Body of pancreas (tissue), 4 donors: ENCODE measurements around the gene SPATA25. TPM values are rescaled to one million over a fixed set of nuclear protein-coding genes. Genes with fewer than 3 reads are reported as not detected.

Experiments
- ATAC-seq: fragments of 150-250 bp; one replicate; pipeline ENCODE4 v1.9.1; 2016
- DNase-seq, 4 donors: peaks; one replicate each; pipeline ENCODE4 v3.0.0-alpha.2; 2019
- H3K27ac ChIP-seq, 4 donors: fragments of 200-600 bp; sonication (generic); 1 replicate in 3 of 4; 2 replicates in 1 of 4; pipeline versions ENCODE4 v1.5.1 to v1.6.1; 2016 to 2019; ENCODE audit warnings: mild to moderate bottlenecking in 1 of 4, mixed read lengths in 1 of 4, moderate library complexity in 1 of 4
- H3K27me3 ChIP-seq, 2 donors: fragments of 200-600 bp; sonication (generic); one replicate each; pipeline ENCODE4 v1.6.0; 2016; ENCODE audit warnings: mild to moderate bottlenecking in 1 of 2
- H3K36me3 ChIP-seq, 2 donors: fragments of 200-600 bp; sonication (generic); replicated peaks in 1 of 2; 2 replicates each; pipeline ENCODE4 v1.5.1; 2016; ENCODE audit warnings: low read depth in 2 of 2; ENCODE audit not compliant: insufficient read depth in 1 of 2
- H3K4me1 ChIP-seq: fragments of 200-600 bp; sonication (generic); one replicate; pipeline ENCODE4 v1.6.0; 2016
- H3K4me3 ChIP-seq, 2 donors: fragments of 200-600 bp; sonication (generic); 1 replicate in 1 of 2; 2 replicates in 1 of 2; pipeline ENCODE4 v1.5.1; 2016 to 2019
- H3K9me3 ChIP-seq, 3 donors: fragments of 200-600 bp; sonication (generic); 1 replicate in 2 of 3; 2 replicates in 1 of 3; pipeline ENCODE4 v1.5.1; 2016
- CTCF ChIP-seq, 7 experiments: fragments of 450-650 bp in 4 of 7; fragments of 200-600 bp in 3 of 7; sonication (generic) in 3 of 7; IDR thresholded peaks; one replicate each; pipeline ENCODE4 v1.5.1; 2016 to 2019; ENCODE audit warnings: antibody characterized with exemption in 7 of 7
- POLR2A ChIP-seq, 3 donors: fragments of 450-650 bp; IDR thresholded peaks; one replicate each; pipeline ENCODE4 v1.6.1; 2016; ENCODE audit warnings: antibody characterized with exemption in 3 of 3, mild to moderate bottlenecking in 2 of 3
- WGBS, 2 donors: methylation state at CpG; one replicate each; pipeline ENCODE4 v1.1.5; 2017; 5-methylcytosine and 5-hydroxymethylcytosine counted together
- intact Hi-C: fragments of 100-400 bp; cut with DNase I; formaldehyde crosslinking; loops from one replicate; pipeline ENCODE4 v1.15.1; 2023
- total RNA-seq, 2 donors: library from RNA; depleted of rRNA; stranded (reverse); fragments of >200 nt; gene quantifications; one replicate each; pipeline ENCODE4 v1.1.0, GENCODE V29; 2016

Gene SPATA25
- total RNA-seq, 2 donors from 2014 or later: 1.3 to 2.6 TPM

GRCh38 chr20:45836841-45837240 lies 50.6 kb downstream of the SPATA25 start:
- WGBS, 2 donors: 23 to 42% methylated on average over 1 of the region's 1 CpG
- Histone ChIP-seq H3K9me3 (no peaks in the 10 kb centered on the region), H3K27ac (no peak overlapping the region), H3K27me3 (no peaks in the 10 kb centered on the region), H3K36me3 (peaks cover 0 to 4% of the 10 kb centered on the region in 2 donors), H3K4me1 (peaks cover 24% of the 10 kb centered on the region), H3K4me3 (no peak overlapping the region)
- no peak for TF ChIP-seq CTCF (IDR thresholded peaks at IDR 0.05)
- no peak for TF ChIP-seq POLR2A (IDR thresholded peaks at IDR 0.05)
- intact Hi-C loops: no loop called here
- DNase-seq: no peak
- ATAC-seq: no peak

Other genes starting within 250 kb of the SPATA25 start
- gene WFDC11, start 217.4 kb downstream of the SPATA25 start, total RNA-seq: not detected
- gene WFDC13, start 185.6 kb downstream of the SPATA25 start, total RNA-seq: not detected
- gene WFDC10B, start 182.6 kb downstream of the SPATA25 start, total RNA-seq: not detected
- not detected for gene SPINT4, start 165.3 kb downstream of the SPATA25 start, total RNA-seq
- gene WFDC3, start 95.7 kb downstream of the SPATA25 start, total RNA-seq: not detected
- 10 to 100 TPM; 14.8 to 18.9 TPM for gene DNTTIP1, start 95.7 kb downstream of the SPATA25 start, total RNA-seq
- not detected for gene UBE2C, start 75.0 kb downstream of the SPATA25 start, total RNA-seq
- gene TNNC2, start 60.3 kb downstream of the SPATA25 start, total RNA-seq: not detected
- gene SNX21, start 53.8 kb downstream of the SPATA25 start, total RNA-seq: 10 to 100 TPM; 42.8 to 46.5 TPM
- gene ACOT8, start 30.2 kb downstream of the SPATA25 start, total RNA-seq: 10 to 100 TPM; 36.8 to 42.8 TPM
- 1 to 10 TPM; 1.6 to 2.1 TPM for gene ZSWIM3, start 30.0 kb downstream of the SPATA25 start, total RNA-seq
- 1 to 10 TPM; 5.2 to 7.6 TPM for gene ZSWIM1, start 6.4 kb downstream of the SPATA25 start, total RNA-seq
- gene NEURL2, start 3.6 kb upstream of the SPATA25 start, total RNA-seq: 1 to 10 TPM; 3.3 to 5.2 TPM
- gene CTSA, start 3.7 kb upstream of the SPATA25 start, total RNA-seq: 10 to 100 TPM; 41.0 to 43.8 TPM
- gene PLTP, start 24.5 kb upstream of the SPATA25 start, total RNA-seq: 100 to 1,000 TPM; 109 to 198 TPM
- 10 to 100 TPM; 20.2 to 28.7 TPM for gene PCIF1, start 47.1 kb upstream of the SPATA25 start, total RNA-seq
- 10 to 100 TPM; 21.8 to 41.9 TPM for gene ZNF335, start 84.6 kb upstream of the SPATA25 start, total RNA-seq
- under 1 TPM in 1 of 2 donors, not detected in 1; 0.26 TPM for gene MMP9, start 121.3 kb upstream of the SPATA25 start, total RNA-seq
- not detected for gene SLC12A5, start 141.6 kb upstream of the SPATA25 start, total RNA-seq
- gene NCOA5, start 202.3 kb upstream of the SPATA25 start, total RNA-seq: 10 to 100 TPM; 11.9 to 13.7 TPM
- 10 to 100 TPM in 1 of 2 donors, 1 to 10 TPM in 1; 8.9 to 14.5 TPM for gene CD40, start 230.7 kb upstream of the SPATA25 start, total RNA-seq